Body of pancreas (tissue), 4 donors: ENCODE results near the gene CCR2. TPM values are rescaled to one million over a fixed set of nuclear protein-coding genes. Genes with fewer than 3 reads are reported as not detected.

ENCODE experiments used
- ATAC-seq: fragments of 150-250 bp; one replicate; pipeline ENCODE4 v1.9.1; 2016
- DNase-seq, 4 donors: peaks; one replicate each; pipeline ENCODE4 v3.0.0-alpha.2; 2019
- H3K27ac ChIP-seq, 4 donors: fragments of 200-600 bp; sonication (generic); 1 replicate in 3 of 4; 2 replicates in 1 of 4; pipeline versions ENCODE4 v1.5.1 to v1.6.1; 2016 to 2019; ENCODE audit warnings: mild to moderate bottlenecking in 1 of 4, mixed read lengths in 1 of 4, moderate library complexity in 1 of 4
- H3K27me3 ChIP-seq, 2 donors: fragments of 200-600 bp; sonication (generic); one replicate each; pipeline ENCODE4 v1.6.0; 2016; ENCODE audit warnings: mild to moderate bottlenecking in 1 of 2
- H3K36me3 ChIP-seq, 2 donors: fragments of 200-600 bp; sonication (generic); replicated peaks in 1 of 2; 2 replicates each; pipeline ENCODE4 v1.5.1; 2016; ENCODE audit warnings: low read depth in 2 of 2; ENCODE audit not compliant: insufficient read depth in 1 of 2
- H3K4me1 ChIP-seq: fragments of 200-600 bp; sonication (generic); one replicate; pipeline ENCODE4 v1.6.0; 2016
- H3K4me3 ChIP-seq, 2 donors: fragments of 200-600 bp; sonication (generic); 1 replicate in 1 of 2; 2 replicates in 1 of 2; pipeline ENCODE4 v1.5.1; 2016 to 2019
- H3K9me3 ChIP-seq, 3 donors: fragments of 200-600 bp; sonication (generic); 1 replicate in 2 of 3; 2 replicates in 1 of 3; pipeline ENCODE4 v1.5.1; 2016
- CTCF ChIP-seq, 7 experiments: fragments of 450-650 bp in 4 of 7; fragments of 200-600 bp in 3 of 7; sonication (generic) in 3 of 7; IDR thresholded peaks; one replicate each; pipeline ENCODE4 v1.5.1; 2016 to 2019; ENCODE audit warnings: antibody characterized with exemption in 7 of 7
- POLR2A ChIP-seq, 3 donors: fragments of 450-650 bp; IDR thresholded peaks; one replicate each; pipeline ENCODE4 v1.6.1; 2016; ENCODE audit warnings: antibody characterized with exemption in 3 of 3, mild to moderate bottlenecking in 2 of 3
- WGBS, 2 donors: methylation state at CpG; one replicate each; pipeline ENCODE4 v1.1.5; 2017; 5-methylcytosine and 5-hydroxymethylcytosine counted together
- intact Hi-C: fragments of 100-400 bp; cut with DNase I; formaldehyde crosslinking; loops from one replicate; pipeline ENCODE4 v1.15.1; 2023
- total RNA-seq, 2 donors: library from RNA; depleted of rRNA; stranded (reverse); fragments of >200 nt; gene quantifications; one replicate each; pipeline ENCODE4 v1.1.0, GENCODE V29; 2016

The CCR2 gene
- total RNA-seq, 2 donors from 2014 or later: 1.8 to 7.9 TPM

GRCh38 chr3:46354478-46354877 is 567 bp downstream of the CCR2 start:
- intact Hi-C loops: no loop called here
- DNase-seq: no peak
- TF ChIP-seq POLR2A (IDR thresholded peaks at IDR 0.05) (no peak), CTCF (IDR thresholded peaks at IDR 0.05) (no peak)
- Histone ChIP-seq H3K36me3 (no peaks in the 10 kb centered on the region), H3K4me3 (no peak overlapping the region), H3K27ac (no peak overlapping the region), H3K9me3 (no peaks in the 10 kb centered on the region), H3K27me3 (no peaks in the 10 kb centered on the region), H3K4me1 (no peaks in the 10 kb centered on the region)
- whole genome bisulfite sequencing, 2 donors: 14 to 33% methylated on average over 1 of the region's 1 CpG
- ATAC-seq: no peak

- intact Hi-C loops: no loop called here
- ATAC-seq (no peak), DNase-seq (no peak)
- no peaks in the 10 kb centered on the region for H3K27me3 ChIP-seq
- H3K36me3 ChIP-seq: no peaks in the 10 kb centered on the region
- H3K27ac ChIP-seq: no peak overlapping the region
- no peaks in the 10 kb centered on the region for H3K9me3 ChIP-seq
- no peak overlapping the region for H3K4me3 ChIP-seq
- no peaks in the 10 kb centered on the region for H3K4me1 ChIP-seq
- no peak for TF ChIP-seq CTCF (IDR thresholded peaks at IDR 0.05)
- TF ChIP-seq POLR2A (IDR thresholded peaks at IDR 0.05): no peak
Measured at GRCh38 chr3:46354984-46355383, 1.1 kb downstream of the CCR2 start.

GRCh38 chr3:46356276-46356675 is 2.4 kb downstream of the CCR2 start:
- intact Hi-C loops: no loop called here
- Histone ChIP-seq H3K4me1 (no peaks in the 10 kb centered on the region), H3K27me3 (no peaks in the 10 kb centered on the region), H3K9me3 (no peaks in the 10 kb centered on the region), H3K4me3 (no peak overlapping the region), H3K36me3 (no peaks in the 10 kb centered on the region), H3K27ac (no peak overlapping the region)
- DNase-seq (no peak), ATAC-seq (no peak)
- 37 to 58% methylated on average over 3 of the region's 3 CpGs for WGBS, 2 donors
- no peak for TF ChIP-seq POLR2A (IDR thresholded peaks at IDR 0.05)
- no peak for TF ChIP-seq CTCF (IDR thresholded peaks at IDR 0.05)

GRCh38 chr3:46356909-46357308 is 3.0 kb downstream of the CCR2 start:
- Histone ChIP-seq H3K9me3 (no peaks in the 10 kb centered on the region), H3K27me3 (no peaks in the 10 kb centered on the region), H3K4me3 (no peak overlapping the region), H3K27ac (no peak overlapping the region), H3K4me1 (no peaks in the 10 kb centered on the region), H3K36me3 (no peaks in the 10 kb centered on the region)
- intact Hi-C loops: no loop called here
- 38 to 41% methylated on average over 4 of the region's 4 CpGs for WGBS, 2 donors
- TF ChIP-seq POLR2A (IDR thresholded peaks at IDR 0.05): no peak
- no peak for TF ChIP-seq CTCF (IDR thresholded peaks at IDR 0.05)
- DNase-seq (no peak), ATAC-seq (no peak)

- H3K27ac ChIP-seq: no peak overlapping the region
- WGBS, 2 donors: 69 to 81% methylated on average over 6 of the region's 6 CpGs
- H3K4me3 ChIP-seq: no peak overlapping the region
- no peaks in the 10 kb centered on the region for H3K9me3 ChIP-seq
- ATAC-seq (no peak), DNase-seq (no peak)
- TF ChIP-seq CTCF (IDR thresholded peaks at IDR 0.05): no peak
- TF ChIP-seq POLR2A (IDR thresholded peaks at IDR 0.05): no peak
- no peaks in the 10 kb centered on the region for H3K4me1 ChIP-seq
- no peaks in the 10 kb centered on the region for H3K36me3 ChIP-seq
- no peaks in the 10 kb centered on the region for H3K27me3 ChIP-seq
- intact Hi-C loops: no loop called here
Measured at GRCh38 chr3:46358466-46358865, 4.6 kb downstream of the CCR2 start.
